GM12878 (cell line): Measurements from ENCODE around the gene PRRC2B. TPM values are rescaled to one million over a fixed set of nuclear protein-coding genes. Genes with fewer than 3 reads are reported as not detected.

ENCODE experiments used
- ATAC-seq: fragments of 200-7000 bp; cut with Tn5 transposase; 3 replicates; pipeline ENCODE4 v1.9.1; 2020; ENCODE audit warnings: mild to moderate bottlenecking, moderate library complexity
- BruUV-seq: library from RNA; stranded (reverse); fragments of 400-500 nt; replicated peaks from 2 replicates; lab custom pipeline; 2021; lab: Mats Ljungman, UMichigan
- CTCF ChIA-PET: fragments of 300-600 bp; sonication (Branson Sonifier 250); formaldehyde crosslinking; extraction: SDS; loops from one replicate; lab custom pipeline; 2021; ENCODE audit warnings: inconsistent platforms; lab: Yijun Ruan, JAX
- POLR2A ChIA-PET: fragments of 350-600 bp; formaldehyde crosslinking; extraction: SDS; loops from one replicate; lab custom pipeline; 2021; ENCODE audit warnings: inconsistent platforms; lab: Charles Lee
- RAD21 ChIA-PET: fragments of 300-600 bp; sonication (Branson Sonifier 250); formaldehyde crosslinking; loops from one replicate; lab custom pipeline; 2023; ENCODE audit warnings: antibody characterized with exemption; ENCODE audit not compliant: unreplicated experiment; lab: Charles Lee
- SMC1A ChIA-PET: fragments of 300-600 bp; sonication (Branson Sonifier 250); formaldehyde crosslinking; loops from one replicate; lab custom pipeline; 2023; ENCODE audit not compliant: unreplicated experiment, uncharacterized antibody; lab: Charles Lee
- DNase-seq: peaks from one replicate; pipeline ENCODE4 v3.0.0-alpha.2; 2011; ENCODE audit warnings: low read depth, low spot score
- FAIRE-seq: peaks from 3 replicates; lab custom pipeline; 2011; peaks lifted over from hg19 to GRCh38; lab: Jason Lieb, UNC
- H2AFZ ChIP-seq: 2 replicates; pipeline ENCODE4 v1.6.0; 2011; ENCODE audit warnings: low read depth, low read length, control low read depth; ENCODE audit not compliant: control insufficient read depth
- H3K27ac ChIP-seq: 2 replicates; pipeline ENCODE4 v1.5.1; 2011; ENCODE audit warnings: control low read depth; ENCODE audit not compliant: control insufficient read depth, insufficient read depth
- H3K27me3 ChIP-seq, 2 experiments: replicated peaks in 1 of 2; 2 replicates each; pipeline versions ENCODE4 v1.6.0 to v1.6.1; 2011; ENCODE audit warnings: low read length in 1 of 2; ENCODE audit not compliant: control insufficient read depth in 2 of 2, insufficient read depth in 2 of 2
- H3K36me3 ChIP-seq, 2 experiments: 2 replicates each; pipeline ENCODE4 v1.5.1; 2011; ENCODE audit warnings: low read length in 1 of 2; ENCODE audit not compliant: control insufficient read depth in 2 of 2, insufficient read depth in 2 of 2
- H3K4me1 ChIP-seq: 2 replicates; pipeline ENCODE4 v1.6.1; 2011; ENCODE audit warnings: mild to moderate bottlenecking, low read length, moderate library complexity, mixed read lengths; ENCODE audit not compliant: control insufficient read depth, insufficient read depth
- H3K4me2 ChIP-seq: 2 replicates; pipeline ENCODE4 v1.6.0; 2011; ENCODE audit warnings: control low read depth; ENCODE audit not compliant: control insufficient read depth, insufficient read depth
- H3K4me3 ChIP-seq: fragments of 200-600 bp; sonication (generic); 2 replicates; pipeline ENCODE4 v1.5.1; 2016
- H3K79me2 ChIP-seq: 2 replicates; pipeline ENCODE4 v1.6.0; 2011; ENCODE audit warnings: low read length; ENCODE audit not compliant: control insufficient read depth, insufficient read depth
- H3K9ac ChIP-seq: 2 replicates; pipeline ENCODE4 v1.8.0; 2011; ENCODE audit warnings: low read length, control low read depth, mixed read lengths; ENCODE audit not compliant: control insufficient read depth, insufficient read depth
- H3K9me3 ChIP-seq: replicated peaks from 3 replicates; pipeline ENCODE4 v1.5.1; 2011; ENCODE audit warnings: mild to moderate bottlenecking, low read length; ENCODE audit not compliant: control insufficient read depth, insufficient read depth
- H4K20me1 ChIP-seq: 2 replicates; pipeline ENCODE4 v1.6.0; 2011; ENCODE audit not compliant: control insufficient read depth, insufficient read depth
- BCL3 ChIP-seq: IDR thresholded peaks from 2 replicates; pipeline ENCODE4 v1.6.1; 2011; ENCODE audit warnings: borderline replicate concordance, low read depth, mild to moderate bottlenecking, moderate library complexity, low read length; ENCODE audit not compliant: insufficient read depth, poor library complexity, severe bottlenecking
- KLF5 ChIP-seq: fragments of 450-650 bp; IDR thresholded peaks from 2 replicates; pipeline ENCODE4 v1.6.1; 2014; ENCODE audit warnings: mild to moderate bottlenecking; ENCODE audit not compliant: partially characterized antibody
- POLR2A ChIP-seq: IDR thresholded peaks from 2 replicates; pipeline ENCODE4 v1.6.1; 2011; ENCODE audit warnings: low read depth, mild to moderate bottlenecking, low read length
- POLR2AphosphoS5 ChIP-seq: IDR thresholded peaks from 2 replicates; pipeline ENCODE4 v1.6.1; 2011; ENCODE audit warnings: mild to moderate bottlenecking, low read length, inconsistent platforms
- SKIL ChIP-seq: fragments of 450-650 bp; IDR thresholded peaks from 2 replicates; pipeline ENCODE4 v1.6.1; 2017; ENCODE audit warnings: mild to moderate bottlenecking, low read depth, inconsistent platforms; ENCODE audit not compliant: poor library complexity, severe bottlenecking
- ZNF207 ChIP-seq: fragments of 450-650 bp; IDR thresholded peaks from 2 replicates; pipeline ENCODE4 v1.6.1; 2014; ENCODE audit warnings: antibody characterized with exemption, mild to moderate bottlenecking, borderline replicate concordance
- ZNF24 ChIP-seq: fragments of 450-650 bp; IDR thresholded peaks from 2 replicates; pipeline ENCODE4 v1.6.1; 2017; ENCODE audit warnings: antibody characterized with exemption, mild to moderate bottlenecking
- WGBS: methylation state at CpG from one replicate; pipeline ENCODE4 v1.1.6; 2016; ENCODE audit warnings: low lambda C conversion rate; ENCODE audit not compliant: insufficient replicate concordance, insufficient coverage; ENCODE audit errors: missing lambda C conversion rate; 5-methylcytosine and 5-hydroxymethylcytosine counted together
- in situ Hi-C: fragments of 300-500 bp; cut with MboI; formaldehyde crosslinking; loops from 9 replicates; pipeline ENCODE4 v1.14.3; 2018; ENCODE audit warnings: mixed read lengths
- intact Hi-C: fragments of 100-400 bp; cut with micrococcal nuclease; formaldehyde crosslinking; loops from one replicate; pipeline ENCODE4 v1.14.2; 2022; ENCODE audit not compliant: unreplicated experiment
- polyA plus RNA-seq, 11 experiments: library from polyadenylated mRNA; depleted of rRNA in 4 of 11; unstranded in 6 of 11; stranded (reverse) in 5 of 11; fragments of >200 nt; fragmentation: Nextera tagmentation in 4 of 11; fragmentation: Illumina TruSeq in 1 of 11; extraction: Ambion mirVana in 4 of 11; extraction: Trizol in 1 of 11; gene quantifications; 1 replicate in 1 of 11; 2 replicates in 10 of 11; pipeline versions ENCODE4 v1.2.1 to v1.2.3, GENCODE V29; 2011 to 2016; ENCODE audit warnings: inconsistent platforms in 2 of 11, missing spikeins in 2 of 11, low read depth in 1 of 11
- total RNA-seq, 4 experiments: library from RNA; depleted of rRNA in 3 of 4; stranded (reverse); fragments of >200 nt in 3 of 4; fragmentation: Illumina TruSeq in 1 of 4; extraction: Trizol in 1 of 4; gene quantifications; 2 replicates each; pipeline versions ENCODE4 v1.2.1 to v1.2.3, GENCODE V29; 2013 to 2021

Gene PRRC2B
- total and polyA plus RNA-seq, 10 of the 15 experiments (the other 5 are each of a cell fraction or from before 2014, with no cell fraction given) = 0.84 to 155 (median 28.7) TPM

GRCh38 chr9:131485206-131485605 is 91.3 kb downstream of the PRRC2B start:
- no peak overlapping the region for H3K27ac ChIP-seq
- in situ Hi-C loops (no loop called here), intact Hi-C loops (no loop called here)
- no peaks in the 10 kb centered on the region for H4K20me1 ChIP-seq
- no peak overlapping the region for H3K4me2 ChIP-seq
- H3K79me2 ChIP-seq = no peaks in the 10 kb centered on the region
- H3K4me3 ChIP-seq = no peak overlapping the region
- WGBS = 97% methylated on average over 9 of the region's 12 CpGs
- no peaks in the 10 kb centered on the region for H3K4me1 ChIP-seq
- H3K9me3 ChIP-seq = no peaks in the 10 kb centered on the region
- no peak for ATAC-seq
- CTCF ChIA-PET = interaction anchor here (0.8 kb wide), 1 partner anchor 112 kb away, joined by 3 read pairs; no protein-coding TSS in a partner anchor
- H3K27me3 ChIP-seq = no peaks in the 10 kb centered on the region
- BruUV-seq = no TSS peak
- SMC1A ChIA-PET = no interaction called here
- H3K36me3 ChIP-seq = peaks cover 60 to 66% of the 10 kb centered on the region in 2 experiments
- POLR2A ChIA-PET = interaction anchor here (0.5 kb wide), 1 partner anchor 76 kb away, joined by 4 read pairs; no protein-coding TSS in a partner anchor
- no peak for FAIRE-seq
- no peak for DNase-seq
- no peak overlapping the region for H2AFZ ChIP-seq
- RAD21 ChIA-PET = no interaction called here
- peak; percentile 21 for TF ChIP-seq BCL3
- TF ChIP-seq ZNF207 = no peak
- H3K9ac ChIP-seq = no peak overlapping the region

GRCh38 chr9:131485728-131486422 is 92.0 kb downstream of the PRRC2B start:
- no peak for DNase-seq
- Histone ChIP-seq H2AFZ (no peak overlapping the region), H3K9me3 (no peaks in the 10 kb centered on the region), H3K4me1 (no peaks in the 10 kb centered on the region), H3K79me2 (no peaks in the 10 kb centered on the region), H3K27ac (no peak overlapping the region), H3K36me3 (peaks cover 64 to 71% of the 10 kb centered on the region in 2 experiments), H3K27me3 (no peaks in the 10 kb centered on the region), H4K20me1 (no peaks in the 10 kb centered on the region)
- ATAC-seq = no peak
- in situ Hi-C loops = no loop called here
- no peak for FAIRE-seq
- ChIA-PET POLR2A (no interaction called here), CTCF (interaction anchor here (0.8 kb wide), 1 partner anchor 113 kb away, joined by 3 read pairs; no protein-coding TSS in a partner anchor), RAD21 (no interaction called here), SMC1A (no interaction called here)
- 88% methylated on average over 18 of the region's 19 CpGs for WGBS
- TF ChIP-seq KLF5 (no peak), POLR2AphosphoS5 (0 out of 2 replicates have a peak, but pooled peaks have one; percentile 24), SKIL (no peak), ZNF24 (no peak), POLR2A (peak; percentile 58)
- TF ChIP-seq, all 136 proteins: peak for 2
- BruUV-seq = no TSS peak
- no peak overlapping the region for H3K4me3 ChIP-seq
- H3K4me2 ChIP-seq = no peak overlapping the region
- intact Hi-C loops = no loop called here
- H3K9ac ChIP-seq = no peak overlapping the region
